HG02973 (cell line): Measurements from ENCODE around the gene UBE2N.
"Not testable (repeated sequence)": the region's sequence is repeated elsewhere in the genome, so short reads cannot be mapped to it uniquely, and the experiment has no call there.

Source experiments
- ATAC-seq: cut with Tn5 transposase; IDR thresholded peaks from one replicate; pipeline ENCODE4 v1.9.1; 2021; ENCODE audit warnings: moderate library complexity; ENCODE audit not compliant: unreplicated experiment

Gene UBE2N

DNA sequence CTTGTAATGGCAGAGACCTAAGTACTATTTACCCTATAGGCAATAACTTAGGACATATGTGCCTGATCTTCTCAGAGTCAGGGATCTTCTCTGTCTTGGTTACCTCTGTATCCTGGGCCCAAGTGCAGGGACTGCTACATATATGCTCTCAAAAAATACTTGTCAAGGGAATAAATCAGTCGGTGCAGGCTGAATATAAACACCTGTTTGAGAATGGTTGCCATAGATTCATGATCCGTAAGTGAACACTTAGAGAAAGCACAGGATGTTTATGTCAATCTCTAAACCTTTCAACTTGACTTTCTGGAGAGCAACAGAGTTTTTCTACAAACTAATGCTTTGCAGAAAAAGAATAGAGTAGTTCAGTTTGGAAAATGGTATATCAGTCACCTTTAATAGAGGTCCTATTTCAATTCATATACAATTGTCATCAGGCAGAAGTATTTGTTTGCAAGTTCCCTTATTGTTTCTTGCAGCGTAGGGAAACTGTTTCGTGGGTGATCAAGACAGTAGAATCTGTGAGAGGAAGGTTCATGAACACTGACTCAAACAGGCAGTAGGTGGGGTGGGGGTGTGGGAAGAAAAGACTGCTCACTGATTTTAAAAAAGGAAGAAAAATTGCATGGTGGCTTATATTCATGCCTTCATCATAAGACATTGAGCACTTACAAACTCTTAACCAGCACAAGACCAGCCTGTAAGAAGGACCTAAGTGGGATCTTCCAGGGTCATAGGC, 6.0 kb upstream of the UBE2N start:
- no peak for ATAC-seq

DNA sequence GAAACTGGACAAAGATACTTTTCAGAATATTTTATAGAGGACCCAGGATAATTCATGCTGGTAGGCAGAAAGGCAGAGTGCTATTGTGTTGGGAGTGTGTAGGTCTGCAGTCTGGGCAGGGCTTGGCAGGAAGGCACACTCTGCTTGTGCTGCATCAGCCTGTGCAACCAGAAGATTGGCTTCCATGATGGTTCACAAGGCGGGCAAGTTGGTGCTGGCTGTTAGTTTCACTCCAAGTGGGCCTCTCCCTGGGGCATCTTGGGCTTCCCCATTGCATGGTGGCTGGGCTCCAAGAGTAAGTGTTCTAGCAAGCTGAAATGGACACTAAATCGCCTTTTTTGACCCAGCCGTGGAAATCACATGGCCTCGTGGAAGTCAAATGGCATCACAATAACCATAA, 1.8 kb upstream of the UBE2N start:
- ATAC-seq = no peak

DNA sequence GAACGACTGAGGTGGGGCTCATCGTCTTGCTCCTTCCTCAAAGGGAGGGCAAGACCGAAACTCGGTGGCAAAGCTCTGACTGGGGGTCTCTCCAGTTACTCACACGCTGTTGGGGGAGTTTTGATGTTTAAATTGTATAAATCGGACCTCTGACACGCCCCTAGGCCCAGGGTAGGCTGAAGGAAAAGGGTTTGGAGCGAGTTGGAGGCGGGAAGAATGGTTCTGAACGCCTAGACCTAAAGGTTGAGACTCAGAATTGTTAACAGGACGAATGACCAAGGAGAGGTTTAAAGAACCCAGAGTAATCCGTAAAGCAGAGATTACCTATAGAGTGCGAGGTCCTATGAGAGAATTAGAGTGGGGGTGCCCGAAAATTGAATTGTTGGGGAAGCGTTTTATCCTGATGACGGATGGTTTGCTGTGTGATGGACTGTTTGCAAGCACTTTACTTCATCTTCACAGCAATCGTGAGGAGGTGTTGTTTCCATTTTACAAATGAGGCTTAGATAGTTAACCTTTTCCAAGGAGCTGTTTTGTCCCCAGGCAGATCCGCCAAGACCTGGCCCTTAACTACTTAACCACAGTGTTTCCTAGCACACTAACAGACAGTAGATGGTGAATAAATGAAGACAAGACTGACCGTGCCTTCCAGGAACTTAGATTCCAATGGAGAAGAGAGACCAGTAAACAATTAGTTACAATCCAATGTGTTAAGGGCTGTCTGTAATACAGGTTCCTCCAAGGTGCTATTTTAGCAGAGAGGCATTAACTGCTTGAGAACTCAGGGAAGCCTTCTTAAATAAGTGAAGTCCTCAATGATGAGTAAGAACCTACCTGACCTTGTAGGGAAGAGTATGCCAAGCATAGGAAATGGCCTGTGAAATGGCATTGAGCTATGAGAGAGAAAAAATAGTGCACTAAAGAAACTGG, 929 bp upstream of the UBE2N start:
- no peak for ATAC-seq

DNA sequence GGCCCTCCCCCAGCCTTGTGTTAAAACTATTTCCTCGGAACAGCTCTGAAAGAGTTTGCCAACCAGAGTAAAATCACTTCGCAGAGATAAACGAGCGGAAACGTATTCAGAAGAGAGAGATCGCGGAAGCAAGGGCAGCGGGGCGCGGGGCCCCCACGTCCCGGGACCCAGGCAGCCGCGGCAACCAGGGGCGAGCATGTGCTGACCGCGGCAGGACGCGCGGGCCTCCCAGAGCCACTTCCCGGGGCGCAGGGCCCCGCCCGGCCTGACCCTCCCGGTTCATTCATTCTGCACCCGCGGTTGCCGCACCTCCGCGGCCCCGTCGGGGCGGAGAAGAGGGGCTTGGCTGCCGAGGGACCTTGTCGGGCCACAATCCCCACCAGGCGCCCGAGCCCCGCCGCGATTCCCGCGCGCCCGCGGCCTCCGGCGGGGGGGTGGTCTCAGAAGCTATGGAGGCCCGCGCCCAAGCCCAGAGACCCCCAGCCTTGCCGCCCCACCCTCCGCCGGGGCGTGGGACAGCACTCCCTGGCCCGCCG, 598 bp downstream of the UBE2N start:
- no peak for ATAC-seq

DNA sequence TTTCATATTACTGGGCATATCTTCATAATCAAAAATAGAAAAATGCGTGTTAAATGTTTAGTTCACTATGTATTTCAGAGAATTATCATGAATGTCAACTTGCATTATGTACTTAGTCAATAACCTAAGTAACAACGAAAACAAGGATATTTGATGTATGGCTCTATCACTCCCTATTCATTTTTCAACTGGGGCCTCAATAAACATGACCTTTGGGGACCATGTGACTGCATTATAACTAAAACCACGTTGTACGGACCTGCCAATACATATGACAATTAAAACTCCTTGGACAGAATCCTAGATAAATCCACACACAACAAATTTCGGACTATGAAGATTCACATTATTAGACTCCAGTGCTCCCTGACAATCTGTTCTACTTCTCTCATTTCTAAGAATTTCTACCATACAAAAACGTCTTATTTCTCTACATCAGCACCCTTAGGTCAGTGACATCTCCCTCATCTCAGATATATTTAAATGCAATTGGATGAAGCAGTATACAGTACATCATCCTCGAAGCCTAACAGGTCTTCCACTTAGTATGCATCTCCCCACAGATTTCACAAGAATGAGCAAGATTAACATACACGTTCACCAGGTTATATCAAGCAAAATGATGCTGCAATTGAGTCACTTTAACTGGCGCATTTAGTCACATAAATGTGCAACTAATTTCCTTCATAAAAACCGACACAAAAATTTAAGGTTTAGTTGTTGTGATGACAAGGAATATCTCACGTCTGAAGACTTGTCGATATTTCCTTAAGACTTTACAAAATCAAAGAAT, 1.5 kb downstream of the UBE2N start:
- ATAC-seq = no peak

DNA sequence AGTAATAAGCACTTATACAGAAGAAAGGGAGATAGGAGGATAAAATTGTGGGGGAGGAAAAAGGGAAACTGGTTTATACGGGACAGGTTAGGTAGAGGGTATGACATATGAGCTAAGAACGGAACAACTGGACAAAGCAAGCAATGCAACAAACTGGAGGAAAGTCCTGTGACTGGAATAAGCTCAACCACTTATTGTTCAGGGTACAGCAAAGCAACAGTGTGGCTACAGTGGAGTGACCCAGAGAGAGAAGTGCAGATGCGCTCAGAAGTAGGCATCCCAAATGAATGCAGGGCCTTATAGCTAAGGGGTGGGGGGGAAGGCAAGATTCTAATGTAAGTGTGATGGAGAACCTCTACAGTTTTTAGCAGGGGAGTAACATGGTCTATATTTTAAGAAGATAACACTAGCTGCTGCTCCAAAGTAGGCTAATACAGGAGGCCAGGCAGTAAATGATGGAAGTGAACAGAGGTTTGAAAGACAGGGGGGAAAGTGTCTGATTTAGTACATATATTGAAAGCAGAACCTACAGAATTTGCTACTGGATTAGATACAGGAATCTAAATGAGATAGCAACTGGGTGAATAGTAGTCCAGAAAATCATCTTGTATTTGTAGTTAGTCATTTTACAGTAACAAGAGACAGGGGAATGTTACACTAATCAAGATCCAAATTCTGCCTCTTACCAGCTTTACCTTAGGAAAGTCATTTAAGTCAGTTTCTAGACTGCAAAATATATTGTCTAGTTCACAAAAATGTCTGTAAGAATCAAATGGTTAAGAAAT, 3.3 kb downstream of the UBE2N start:
- no peak for ATAC-seq

DNA sequence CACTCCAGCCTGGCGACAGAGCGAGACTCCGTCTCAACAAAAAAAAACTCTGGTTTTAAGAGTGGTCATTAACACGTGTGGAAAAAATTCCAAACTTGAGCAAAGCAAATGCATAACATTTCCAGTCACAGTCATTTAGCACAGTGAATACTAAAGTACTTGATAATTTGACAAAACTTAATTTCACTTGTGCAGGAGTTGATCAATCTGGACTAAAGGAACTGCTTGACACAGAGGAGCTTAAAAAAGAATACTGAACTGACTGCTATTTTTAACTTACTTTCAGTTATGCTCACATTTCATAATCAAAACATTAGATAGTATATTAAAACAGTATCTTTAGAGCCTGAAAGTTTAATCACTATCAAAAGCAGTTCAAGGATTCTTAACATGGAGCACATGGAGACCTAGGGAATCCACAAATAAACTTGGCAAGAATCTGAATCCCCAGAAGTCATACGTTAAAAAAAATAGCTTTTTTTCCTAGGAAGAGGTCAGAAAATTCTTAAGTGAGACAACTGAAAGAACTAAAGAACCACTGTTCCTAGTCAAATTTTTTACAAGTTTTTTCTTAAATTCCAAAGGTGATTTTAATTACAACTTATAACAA, 7.4 kb downstream of the UBE2N start:
- no peak for ATAC-seq

DNA sequence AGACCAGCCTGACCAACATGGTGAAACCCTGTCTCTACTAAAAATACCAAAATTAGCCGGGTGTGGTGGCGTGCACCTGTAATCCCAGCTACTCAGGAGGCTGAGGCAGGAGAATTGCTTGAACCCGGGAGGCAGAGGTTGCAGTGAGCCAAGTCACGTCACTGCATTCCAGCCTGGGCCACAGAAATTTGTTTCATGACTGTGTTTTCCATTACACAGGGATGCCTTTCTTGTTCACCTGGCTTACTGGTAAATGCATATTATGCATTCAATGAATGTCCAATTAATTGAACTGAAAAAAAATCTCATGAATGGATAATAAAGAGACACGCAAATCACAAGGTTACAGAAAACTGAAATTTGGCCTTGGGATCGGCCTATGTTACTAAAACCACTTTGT, 9.7 kb downstream of the UBE2N start:
- ATAC-seq = not testable (repeated sequence)

DNA sequence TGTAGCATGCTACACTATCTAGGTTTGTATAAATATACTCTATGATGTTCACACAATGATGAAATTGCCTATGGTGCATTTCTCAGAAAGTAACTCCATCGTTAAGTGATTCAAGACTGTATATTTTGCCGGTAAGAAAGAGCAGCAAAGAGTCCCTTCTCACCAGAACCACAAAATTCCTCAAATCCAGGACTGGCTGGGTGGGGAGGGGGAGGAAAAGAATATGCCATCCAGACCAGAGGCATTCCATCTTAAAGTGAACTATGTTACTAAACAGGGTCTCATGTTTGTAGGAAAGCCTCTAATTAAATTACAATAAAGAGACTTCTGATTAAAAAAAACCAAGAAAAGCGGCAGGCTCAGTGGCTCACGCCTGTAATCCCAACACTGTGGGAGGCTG, 11.5 kb downstream of the UBE2N start:
- no peak for ATAC-seq

DNA sequence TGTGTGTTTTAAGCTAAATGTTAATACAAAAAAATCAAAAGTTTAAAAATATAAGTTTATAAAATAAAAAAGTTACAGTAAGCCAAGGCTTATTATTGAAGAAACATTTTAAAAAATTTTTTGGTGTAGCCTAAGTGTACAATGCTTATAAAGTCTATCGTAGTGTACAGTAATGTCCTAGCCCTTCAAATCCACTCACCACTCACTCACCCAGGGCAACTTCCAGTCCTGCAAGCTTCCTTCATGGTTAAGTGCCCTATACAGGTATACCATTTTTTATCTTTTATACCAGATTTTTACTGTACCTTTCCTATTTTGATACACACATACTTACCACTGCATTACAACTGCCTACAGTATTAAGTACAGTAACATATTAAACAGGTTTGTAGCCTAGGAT, 11.9 kb downstream of the UBE2N start:
- ATAC-seq = no peak

DNA sequence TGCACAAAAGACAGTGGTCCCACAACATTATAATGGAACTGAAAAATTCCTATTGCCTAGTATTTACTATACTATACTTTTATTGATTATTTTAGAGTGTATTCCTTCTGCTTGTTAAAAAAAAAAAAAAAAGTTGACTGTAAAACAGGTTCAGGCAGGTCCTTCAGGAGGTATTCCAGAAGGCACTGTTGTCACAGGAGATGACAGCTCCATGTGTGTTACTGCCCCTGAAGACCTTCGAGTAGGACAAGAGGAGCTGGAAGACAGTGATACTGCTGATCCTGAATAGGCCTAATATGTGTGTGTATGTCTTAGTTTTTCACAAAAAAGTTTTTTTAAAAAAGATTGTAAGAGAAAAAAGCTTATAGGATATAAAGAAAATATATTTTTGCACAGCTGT, 12.3 kb downstream of the UBE2N start:
- no peak for ATAC-seq

DNA sequence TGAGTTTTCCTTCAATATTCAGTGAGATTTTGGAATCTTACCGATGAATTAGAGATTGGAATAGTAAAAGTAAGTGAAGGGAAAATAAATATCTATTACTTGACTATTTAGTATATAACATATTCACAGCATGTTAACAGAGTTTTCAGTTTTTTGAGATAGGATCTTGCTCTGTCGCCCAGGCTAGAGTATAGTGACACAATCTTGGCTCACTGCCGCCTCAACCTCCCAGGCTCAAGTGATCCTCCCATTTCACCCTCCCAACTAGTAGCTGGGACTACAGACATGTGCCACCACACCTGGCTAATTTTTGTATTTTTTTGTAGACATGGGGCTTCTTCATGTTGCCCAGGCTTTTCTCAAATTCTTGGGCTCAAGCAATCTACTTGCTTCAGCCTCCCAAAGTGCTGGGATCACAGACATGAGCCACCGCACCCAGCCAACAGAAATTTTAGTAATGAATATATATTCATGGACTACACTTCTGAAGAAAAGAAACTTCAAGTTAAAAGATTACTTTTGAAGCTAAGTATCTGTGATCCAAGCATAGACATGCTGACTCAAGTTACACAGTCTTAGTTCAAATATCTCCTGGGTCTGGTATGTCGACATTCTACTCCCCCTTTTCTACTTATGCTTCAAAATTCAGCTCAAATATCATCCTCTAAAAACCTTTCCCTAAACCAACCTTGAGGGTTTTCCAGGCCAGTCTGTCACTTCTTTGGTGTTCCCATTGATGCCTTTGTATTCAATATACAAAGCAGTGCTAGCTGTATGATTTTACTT, 13.8 kb downstream of the UBE2N start:
- no peak for ATAC-seq

DNA sequence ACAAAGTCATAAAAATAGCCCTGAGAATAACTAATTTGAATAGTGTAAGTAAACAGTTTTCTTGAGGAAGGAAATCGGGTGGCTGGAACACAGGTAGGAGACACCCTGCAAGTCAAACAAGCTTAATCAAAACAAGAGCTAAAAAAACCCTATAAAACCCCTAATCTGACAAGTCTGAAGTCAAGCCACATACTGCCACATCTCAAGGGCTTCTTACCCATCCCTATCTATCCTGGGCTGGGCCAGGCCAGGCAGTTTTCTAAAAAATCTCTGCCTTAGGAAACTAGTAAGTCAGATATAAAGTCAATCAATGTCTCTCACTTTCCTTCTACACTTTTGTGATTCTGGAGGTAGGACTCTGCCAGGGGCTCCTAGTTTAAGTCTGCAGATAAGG, 15.3 kb downstream of the UBE2N start:
- no peak for ATAC-seq

DNA sequence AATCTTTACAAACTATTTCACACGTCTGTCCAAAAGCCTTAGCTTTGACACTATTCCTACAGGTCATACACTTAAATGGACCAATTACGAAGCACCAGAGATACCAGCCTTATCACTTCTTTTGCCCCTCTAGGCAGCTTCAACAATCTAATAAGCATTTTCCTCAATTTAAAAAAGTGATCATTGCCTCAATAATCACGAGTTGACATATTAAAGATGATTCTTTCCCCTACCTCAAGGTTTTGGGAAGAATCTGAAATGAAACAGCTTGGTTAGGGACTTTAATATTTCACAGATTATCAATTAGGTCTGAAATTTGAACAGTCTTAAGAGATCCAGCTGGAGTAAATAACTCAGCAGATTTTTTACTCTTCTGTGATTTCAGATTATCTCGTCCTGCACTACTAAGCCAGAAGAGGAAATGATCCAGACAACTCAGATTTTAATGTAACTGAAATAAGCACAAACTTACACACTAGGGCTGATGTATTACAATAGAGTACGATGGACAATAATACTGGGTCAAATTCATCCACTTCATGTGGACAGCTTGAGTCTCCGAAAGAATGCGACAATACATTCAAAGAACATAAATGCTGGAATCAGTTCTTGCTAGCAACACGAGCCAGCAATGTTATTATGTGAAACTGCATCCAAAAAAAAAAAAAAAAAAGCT, 15.9 kb downstream of the UBE2N start:
- no peak for ATAC-seq

DNA sequence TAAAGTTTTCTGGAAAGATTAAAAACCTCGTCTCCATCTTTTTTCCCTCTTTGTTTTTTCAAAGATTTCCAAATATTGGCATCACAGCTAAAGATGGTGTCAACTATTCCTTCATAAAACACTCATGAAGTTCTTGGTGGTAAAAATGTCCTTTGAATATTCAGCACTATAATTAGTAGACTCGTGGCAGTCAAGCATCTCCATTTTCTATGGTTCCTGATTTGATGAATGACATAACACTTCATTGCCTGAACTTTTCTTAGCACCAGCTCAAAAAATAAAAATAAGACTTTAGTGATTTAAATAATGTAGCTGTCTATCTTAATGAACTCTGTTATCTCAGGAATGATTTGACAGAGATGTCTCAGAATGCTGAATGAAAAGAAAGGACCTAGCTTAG, 19.7 kb downstream of the UBE2N start:
- ATAC-seq = no peak

DNA sequence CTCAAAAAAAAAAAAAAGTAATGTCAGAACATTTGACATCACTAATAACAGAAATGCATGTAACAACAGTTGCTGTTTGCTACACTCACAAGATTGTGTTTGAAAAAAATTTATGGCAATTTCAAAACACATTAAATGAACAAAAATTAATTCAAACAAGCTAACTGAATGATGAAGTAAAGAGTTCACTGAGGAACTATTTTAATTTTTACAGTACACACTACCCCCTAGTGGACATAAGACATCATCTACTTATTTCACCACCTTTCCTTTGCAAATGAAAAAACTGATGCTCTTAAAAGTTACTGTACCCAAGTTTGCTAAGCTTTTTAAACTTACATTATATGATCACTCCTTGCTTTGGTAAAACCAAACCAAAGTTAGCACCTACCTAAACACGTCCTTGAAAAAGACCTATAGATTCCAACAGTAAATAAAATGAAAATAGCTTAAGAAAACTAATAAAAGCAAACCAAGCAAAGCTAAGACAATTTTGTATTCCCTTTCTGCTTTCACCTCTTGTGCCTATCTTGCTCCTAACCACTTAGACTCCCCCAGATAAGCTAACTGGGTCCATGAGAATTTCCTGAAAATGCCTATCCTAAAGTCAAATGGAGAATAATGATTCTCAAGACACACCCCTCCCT, 22.2 kb downstream of the UBE2N start:
- no peak for ATAC-seq

DNA sequence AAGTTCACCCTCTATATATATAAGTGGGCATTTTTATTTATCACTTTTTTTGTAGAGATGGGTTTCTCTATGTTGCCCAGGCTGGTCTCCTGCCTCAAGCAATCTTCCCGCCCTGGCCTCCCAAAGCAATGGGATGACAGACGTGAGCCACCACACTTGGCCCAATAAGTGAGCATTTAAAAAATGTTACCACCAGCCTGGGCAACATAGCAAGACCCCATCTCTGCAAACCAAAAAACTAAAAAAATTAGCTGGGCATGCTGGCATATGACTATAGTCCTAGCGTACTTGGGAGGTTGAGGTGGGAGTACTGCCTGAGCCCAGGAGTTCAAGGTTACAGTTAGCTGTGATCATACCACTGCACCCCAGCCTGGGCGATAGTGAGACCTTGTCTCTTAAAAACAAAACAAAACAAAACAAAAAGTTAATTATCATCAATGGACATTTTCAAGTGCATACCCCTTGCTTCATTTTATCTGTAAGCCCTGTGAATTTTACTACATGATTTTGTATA, 23.7 kb downstream of the UBE2N start:
- ATAC-seq = no peak
